GM12864 (cell line): ENCODE data around the gene NEMF.
"Not testable (repeated sequence)": the region's sequence is repeated elsewhere in the genome, so short reads cannot be mapped to it uniquely, and the experiment has no call there.

Experiments used
- DNase-seq: peaks from one replicate; pipeline ENCODE4 v3.0.0-alpha.2; 2011; ENCODE audit warnings: low read depth
- H3K4me3 ChIP-seq: 2 replicates; pipeline ENCODE4 v1.5.1; 2011; ENCODE audit warnings: mild to moderate bottlenecking, low read depth, low read length, control low read depth
- CTCF ChIP-seq: IDR thresholded peaks from 2 replicates; pipeline ENCODE4 v1.5.1; 2011; ENCODE audit warnings: low read depth, mild to moderate bottlenecking, moderate library complexity, low read length, control low read depth, inconsistent platforms; ENCODE audit errors: missing control alignments

The NEMF gene, protein sequence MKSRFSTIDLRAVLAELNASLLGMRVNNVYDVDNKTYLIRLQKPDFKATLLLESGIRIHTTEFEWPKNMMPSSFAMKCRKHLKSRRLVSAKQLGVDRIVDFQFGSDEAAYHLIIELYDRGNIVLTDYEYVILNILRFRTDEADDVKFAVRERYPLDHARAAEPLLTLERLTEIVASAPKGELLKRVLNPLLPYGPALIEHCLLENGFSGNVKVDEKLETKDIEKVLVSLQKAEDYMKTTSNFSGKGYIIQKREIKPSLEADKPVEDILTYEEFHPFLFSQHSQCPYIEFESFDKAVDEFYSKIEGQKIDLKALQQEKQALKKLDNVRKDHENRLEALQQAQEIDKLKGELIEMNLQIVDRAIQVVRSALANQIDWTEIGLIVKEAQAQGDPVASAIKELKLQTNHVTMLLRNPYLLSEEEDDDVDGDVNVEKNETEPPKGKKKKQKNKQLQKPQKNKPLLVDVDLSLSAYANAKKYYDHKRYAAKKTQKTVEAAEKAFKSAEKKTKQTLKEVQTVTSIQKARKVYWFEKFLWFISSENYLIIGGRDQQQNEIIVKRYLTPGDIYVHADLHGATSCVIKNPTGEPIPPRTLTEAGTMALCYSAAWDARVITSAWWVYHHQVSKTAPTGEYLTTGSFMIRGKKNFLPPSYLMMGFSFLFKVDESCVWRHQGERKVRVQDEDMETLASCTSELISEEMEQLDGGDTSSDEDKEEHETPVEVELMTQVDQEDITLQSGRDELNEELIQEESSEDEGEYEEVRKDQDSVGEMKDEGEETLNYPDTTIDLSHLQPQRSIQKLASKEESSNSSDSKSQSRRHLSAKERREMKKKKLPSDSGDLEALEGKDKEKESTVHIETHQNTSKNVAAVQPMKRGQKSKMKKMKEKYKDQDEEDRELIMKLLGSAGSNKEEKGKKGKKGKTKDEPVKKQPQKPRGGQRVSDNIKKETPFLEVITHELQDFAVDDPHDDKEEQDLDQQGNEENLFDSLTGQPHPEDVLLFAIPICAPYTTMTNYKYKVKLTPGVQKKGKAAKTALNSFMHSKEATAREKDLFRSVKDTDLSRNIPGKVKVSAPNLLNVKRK

DNA sequence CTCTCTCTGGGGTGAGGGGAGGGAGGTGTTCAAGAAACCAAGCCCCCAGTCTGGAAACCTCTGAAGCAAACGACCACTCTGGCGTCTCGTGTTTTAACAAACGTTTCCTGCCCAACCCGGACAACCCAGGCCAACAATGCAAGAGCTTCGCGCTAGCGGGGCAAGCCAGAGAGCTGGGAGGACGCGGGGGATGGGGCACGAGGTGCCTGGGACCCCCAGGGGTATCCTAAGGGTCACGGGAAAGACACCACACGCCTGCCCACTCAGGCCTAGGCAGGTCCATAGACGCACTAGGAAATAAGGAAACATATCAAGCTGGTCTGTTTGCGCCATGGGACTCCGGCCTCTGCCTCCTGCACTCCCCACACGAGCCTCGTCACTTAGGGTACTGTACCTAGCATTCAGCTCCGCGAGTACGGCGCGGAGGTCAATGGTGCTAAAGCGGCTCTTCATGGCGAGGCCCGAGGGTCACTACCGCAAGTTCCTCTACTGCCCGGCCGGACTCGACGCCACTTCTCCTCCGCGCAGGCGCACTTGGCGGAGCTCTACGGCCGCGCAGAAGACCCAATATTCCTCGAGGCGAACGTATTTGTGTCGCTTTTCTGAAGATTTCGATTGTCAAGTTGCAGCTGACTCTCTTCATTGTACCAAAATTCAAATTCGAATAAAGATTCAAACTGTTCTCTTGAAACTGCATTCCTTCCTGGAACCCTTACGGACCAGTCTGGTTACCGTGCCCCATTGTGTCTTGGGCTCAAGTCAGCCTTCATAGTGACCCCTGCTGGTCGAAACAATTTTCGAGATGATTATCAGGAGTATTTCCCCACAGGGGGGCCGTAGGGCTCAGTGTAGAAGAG lies at the start of gene NEMF:
Gene NEMF (minus strand): TSS at position 488 of the 857 bp plus-strand sequence. CDS start 35 bp downstream, at position 453.
- peak; percentile 81 for DNase-seq
- TF ChIP-seq CTCF: peak; percentile 77
- H3K4me3 ChIP-seq: peak within 1 kb of the TSS; percentile 94

DNA sequence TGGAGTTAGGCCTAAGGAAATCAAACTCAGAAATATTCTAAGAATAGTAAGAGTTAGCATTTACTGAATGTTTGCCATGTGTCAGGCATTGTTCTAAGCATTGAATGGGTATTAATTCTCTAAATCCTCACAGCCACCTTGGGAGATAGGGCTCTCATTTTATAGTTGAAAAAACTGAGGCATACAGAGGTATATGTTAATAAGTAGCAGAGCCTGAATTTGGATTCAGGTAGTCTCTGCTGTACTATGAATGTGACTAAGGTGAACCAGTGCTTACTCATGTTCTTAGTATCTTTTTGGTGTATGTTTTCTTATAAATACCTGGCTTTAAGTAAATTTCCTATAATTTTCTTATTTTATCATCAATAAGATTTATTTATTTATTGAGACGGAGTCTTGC lies 48.4 kb upstream of the NEMF start:
- no peak overlapping the region for H3K4me3 ChIP-seq
- no peak for TF ChIP-seq CTCF
- no peak for DNase-seq

- TF ChIP-seq CTCF: no peak
- no peak for DNase-seq
- peak overlapping the region; percentile 52; the same call in 1 of the 2 replicates for H3K4me3 ChIP-seq
These were observed 45.9 kb upstream of the NEMF start for GRCh38 chr14:49898485-49898884.

- DNase-seq: no peak
- peak overlapping the region; percentile 52 for H3K4me3 ChIP-seq
- TF ChIP-seq CTCF: no peak
These were observed 45.4 kb upstream of the NEMF start for GRCh38 chr14:49897965-49898364.

- DNase-seq: no peak
- TF ChIP-seq CTCF: no peak
- peak overlapping the region; percentile 48; the same call in 1 of the 2 replicates for H3K4me3 ChIP-seq
These were observed 44.8 kb upstream of the NEMF start for GRCh38 chr14:49897414-49897813.

- DNase-seq: no peak
- no peak for TF ChIP-seq CTCF
- peak overlapping the region; percentile 48 for H3K4me3 ChIP-seq
These were observed 44.4 kb upstream of the NEMF start for GRCh38 chr14:49896966-49897365.

DNA sequence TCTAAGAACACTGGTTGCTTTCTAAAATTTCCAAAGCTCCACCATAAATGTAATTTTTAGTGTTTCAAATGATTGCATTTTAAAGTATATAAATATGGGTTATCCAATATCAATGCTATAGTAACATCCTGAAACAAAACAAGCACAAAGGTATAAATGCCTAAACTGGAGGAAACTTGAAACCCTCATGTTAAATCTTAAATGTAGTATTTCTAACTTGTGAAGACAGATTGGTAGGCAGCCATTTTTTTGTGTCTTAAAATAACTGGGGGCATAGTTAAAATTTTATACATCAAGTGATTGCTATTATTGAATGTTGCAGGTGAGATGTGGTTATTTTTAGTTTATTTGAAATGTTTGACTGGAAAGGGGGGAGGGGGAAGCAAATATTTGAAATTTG lies 43.7 kb upstream of the NEMF start:
- H3K4me3 ChIP-seq: peak overlapping the region; percentile 63
- DNase-seq: not testable (repeated sequence)
